GM12874 (cell line): ENCODE results near the gene KCNJ5.

Experiments
- TF ChIP-seq, protein P1 (sequence below): IDR thresholded peaks from 2 replicates; pipeline ENCODE4 v1.5.1; 2011; ENCODE audit warnings: low read depth, mild to moderate bottlenecking, control low read depth, low read length, moderate library complexity; ENCODE audit not compliant: insufficient read depth

KCNJ5 gene

DNA sequence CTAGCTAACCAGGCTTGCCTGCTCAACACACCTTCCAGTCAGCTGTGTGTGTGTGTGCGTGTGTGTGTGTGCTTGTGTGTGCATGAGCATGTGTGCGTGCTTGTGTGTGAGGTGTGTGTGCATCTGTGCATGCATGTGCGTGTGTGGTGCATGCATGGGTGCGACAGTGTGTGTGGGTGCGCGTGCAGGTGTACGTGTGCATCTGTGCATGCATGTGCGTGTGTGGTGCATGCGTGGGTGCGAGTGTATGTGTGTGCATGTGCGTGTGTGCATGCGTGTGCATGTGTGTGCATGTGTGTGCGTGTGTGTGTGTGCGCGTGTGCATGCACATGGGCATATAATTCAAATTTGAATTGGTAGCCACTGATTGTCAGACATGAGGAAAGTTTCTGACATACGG lies 62.0 kb downstream of the KCNJ5 start:
- TF ChIP-seq, protein P1, sequence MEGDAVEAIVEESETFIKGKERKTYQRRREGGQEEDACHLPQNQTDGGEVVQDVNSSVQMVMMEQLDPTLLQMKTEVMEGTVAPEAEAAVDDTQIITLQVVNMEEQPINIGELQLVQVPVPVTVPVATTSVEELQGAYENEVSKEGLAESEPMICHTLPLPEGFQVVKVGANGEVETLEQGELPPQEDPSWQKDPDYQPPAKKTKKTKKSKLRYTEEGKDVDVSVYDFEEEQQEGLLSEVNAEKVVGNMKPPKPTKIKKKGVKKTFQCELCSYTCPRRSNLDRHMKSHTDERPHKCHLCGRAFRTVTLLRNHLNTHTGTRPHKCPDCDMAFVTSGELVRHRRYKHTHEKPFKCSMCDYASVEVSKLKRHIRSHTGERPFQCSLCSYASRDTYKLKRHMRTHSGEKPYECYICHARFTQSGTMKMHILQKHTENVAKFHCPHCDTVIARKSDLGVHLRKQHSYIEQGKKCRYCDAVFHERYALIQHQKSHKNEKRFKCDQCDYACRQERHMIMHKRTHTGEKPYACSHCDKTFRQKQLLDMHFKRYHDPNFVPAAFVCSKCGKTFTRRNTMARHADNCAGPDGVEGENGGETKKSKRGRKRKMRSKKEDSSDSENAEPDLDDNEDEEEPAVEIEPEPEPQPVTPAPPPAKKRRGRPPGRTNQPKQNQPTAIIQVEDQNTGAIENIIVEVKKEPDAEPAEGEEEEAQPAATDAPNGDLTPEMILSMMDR: no peak

DNA sequence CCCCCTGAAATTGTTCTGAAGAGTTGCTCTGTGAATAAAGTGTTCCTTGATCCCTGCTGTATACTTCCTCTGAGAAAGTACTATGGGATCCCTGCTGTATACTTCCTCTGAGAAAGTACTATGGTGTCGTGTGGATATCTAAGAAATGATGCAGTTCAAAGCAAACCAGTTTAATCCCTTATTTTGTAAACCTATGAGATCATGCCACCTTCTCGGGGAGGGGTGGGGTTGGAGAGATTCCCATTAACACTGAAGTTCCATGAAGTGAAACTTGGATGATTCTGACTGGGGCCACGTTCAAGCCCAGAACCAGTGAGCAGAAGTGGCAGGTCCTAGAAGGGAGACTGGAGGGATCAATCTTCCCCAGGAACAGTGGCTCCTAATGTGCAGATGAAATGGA lies 64.5 kb downstream of the KCNJ5 start:
- TF ChIP-seq, protein P1: no peak

DNA sequence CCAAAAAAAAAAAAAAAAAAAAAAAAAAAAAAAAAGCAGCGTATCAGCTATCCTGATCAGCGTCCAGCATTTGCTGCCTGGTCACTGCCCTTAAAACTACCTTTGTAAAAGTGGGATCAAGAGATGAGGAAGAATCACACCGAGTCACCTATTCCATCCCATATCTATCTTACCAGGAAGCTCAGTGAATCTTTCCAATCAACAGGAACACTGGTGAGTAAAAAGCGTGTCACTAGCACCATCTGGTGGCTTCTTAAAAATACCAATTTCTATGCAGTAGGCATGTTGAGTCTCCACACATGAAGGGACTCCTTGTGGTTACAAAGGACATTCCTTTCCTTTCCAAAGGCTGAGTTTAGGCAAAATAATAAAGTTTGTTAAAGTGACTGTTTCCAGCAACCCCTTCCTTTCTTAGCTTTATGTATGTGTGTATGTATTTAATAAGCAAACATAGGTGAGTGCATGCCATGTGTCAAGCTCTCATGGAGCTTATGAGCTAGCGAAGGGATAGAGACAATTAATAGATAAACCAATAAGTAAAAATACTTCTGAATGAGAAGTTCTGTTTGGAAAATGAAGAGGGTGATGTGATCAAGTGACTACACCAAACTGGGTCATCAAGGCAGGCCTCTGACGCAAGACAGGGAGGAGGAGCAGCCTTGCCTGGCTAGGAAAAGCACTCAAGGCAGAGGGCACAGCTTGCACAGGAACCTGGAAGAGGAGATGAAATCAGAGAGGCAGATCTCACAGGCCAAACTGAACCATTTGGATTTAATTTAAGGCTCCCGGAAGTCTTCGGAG lies 65.4 kb downstream of the KCNJ5 start:
- TF ChIP-seq, protein P1: peak; percentile 54; the same call in 1 of the 2 replicates

DNA sequence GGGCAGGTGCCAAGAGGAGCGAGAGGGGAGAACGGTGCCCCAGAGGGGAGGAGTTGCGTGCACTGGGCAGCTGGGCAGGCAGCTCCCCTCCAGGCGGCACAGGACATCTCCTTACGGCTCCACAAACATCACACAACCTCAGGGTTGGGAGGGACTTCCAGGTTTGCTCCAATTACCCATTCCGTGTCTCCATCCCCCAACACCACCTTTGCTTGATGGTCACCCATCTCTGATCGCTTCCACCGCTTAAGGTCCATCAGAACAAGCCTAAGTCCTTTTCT lies 66.0 kb downstream of the KCNJ5 start:
- TF ChIP-seq, protein P1: no peak

DNA sequence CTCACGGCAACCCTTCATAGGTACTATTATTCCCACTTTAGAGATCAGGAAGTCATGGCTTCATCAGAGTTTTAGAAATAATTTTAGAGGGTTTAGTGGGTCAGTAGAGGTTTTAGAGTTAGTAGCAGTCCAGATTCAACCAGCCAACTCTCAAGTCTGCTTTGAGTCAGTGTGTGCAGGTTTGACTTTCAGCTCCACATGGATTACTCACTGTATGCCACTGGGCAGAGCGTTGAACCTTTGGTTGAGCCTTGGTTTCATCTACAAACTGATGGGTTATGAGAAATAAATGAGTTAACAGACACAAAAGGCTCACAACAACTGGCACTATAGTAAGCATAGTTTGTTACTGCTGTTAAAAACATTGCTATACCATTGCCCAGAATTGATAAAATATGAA lies 70.5 kb downstream of the KCNJ5 start:
- TF ChIP-seq, protein P1: no peak

DNA sequence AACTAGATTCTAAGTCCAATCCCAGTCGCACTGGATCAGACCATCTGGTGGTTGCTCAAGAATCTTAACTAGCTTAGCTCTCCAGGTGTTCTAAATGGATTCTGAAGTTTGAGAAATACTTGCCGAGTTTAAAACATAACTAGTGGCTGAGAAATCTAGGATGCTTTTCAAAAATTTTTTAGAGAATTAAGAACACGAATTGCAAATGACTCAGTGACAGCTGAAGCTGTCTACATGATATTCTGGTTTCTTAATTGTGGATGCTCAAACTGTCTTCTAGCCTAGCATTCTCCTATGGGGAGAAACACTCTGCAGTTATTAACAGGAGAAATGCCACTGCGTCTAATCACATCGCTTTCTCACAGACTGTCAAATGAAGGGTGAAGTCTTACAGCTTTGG lies 71.7 kb downstream of the KCNJ5 start:
- TF ChIP-seq, protein P1: no peak

DNA sequence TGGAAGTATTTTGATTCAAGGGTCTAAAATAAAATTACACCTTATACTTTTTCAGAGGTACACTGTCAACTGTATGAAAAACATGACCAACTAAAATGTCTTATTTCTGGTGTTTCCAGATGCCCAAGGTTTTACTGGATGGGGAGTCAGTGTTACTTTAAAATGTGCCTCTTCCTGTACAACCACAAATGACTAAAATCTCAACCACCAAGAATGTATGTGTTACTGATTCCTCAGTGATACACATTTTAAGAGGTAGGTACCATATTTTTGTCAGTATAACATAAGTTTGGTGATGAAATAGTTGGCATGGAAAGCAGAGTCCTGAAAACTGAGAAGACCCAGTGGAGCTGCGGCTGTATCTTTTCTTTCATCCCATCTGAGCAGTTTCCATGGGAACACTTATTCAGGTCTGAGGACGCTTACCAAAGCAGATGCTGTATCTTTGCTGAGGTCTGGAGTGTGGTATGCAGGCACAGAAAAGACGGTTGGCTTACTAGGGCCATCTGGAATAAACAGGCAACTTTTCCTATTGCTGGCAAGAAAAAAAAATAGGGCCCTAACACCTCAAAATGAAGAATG lies 72.7 kb downstream of the KCNJ5 start:
- TF ChIP-seq, protein P1: no peak
